ENCODE results near the gene CDKL1.

Gene CDKL1

DNA sequence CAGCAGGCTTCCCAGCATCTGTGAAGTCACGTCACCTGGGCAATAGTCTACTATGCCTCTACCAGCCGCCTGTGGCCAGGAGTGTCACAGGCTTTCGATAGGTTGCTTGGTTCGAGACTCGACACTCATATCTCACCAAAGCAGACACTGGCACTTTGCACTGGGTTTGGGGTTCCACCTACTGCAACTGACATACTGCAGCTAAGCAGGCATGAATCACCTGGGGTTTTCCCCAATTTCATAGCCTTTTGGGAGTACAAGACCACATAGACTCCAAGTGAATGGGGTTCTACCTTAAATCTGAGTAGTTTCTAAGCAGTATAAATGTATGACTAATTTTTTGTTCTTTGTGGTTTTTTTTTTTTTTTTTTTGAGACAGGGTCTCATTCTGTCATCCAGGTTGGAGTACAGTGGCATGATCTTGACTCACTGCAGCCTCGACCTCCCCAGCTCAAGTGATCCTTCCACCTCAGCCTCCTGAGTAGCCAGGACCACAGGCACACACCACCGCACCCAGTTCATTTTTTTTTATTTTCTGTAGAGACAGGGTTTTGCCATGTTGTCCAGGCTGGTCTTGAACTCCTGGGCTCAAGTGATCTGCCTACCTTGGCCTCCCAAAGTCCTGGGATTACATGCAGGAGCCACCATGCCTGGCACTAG lies 52.4 kb downstream of the CDKL1 start:
- POLR2A ChIA-PET: interaction anchor here (1.1 kb wide), 1 partner anchor 9 kb away, joined by 3 read pairs; no protein-coding TSS in a partner anchor

DNA sequence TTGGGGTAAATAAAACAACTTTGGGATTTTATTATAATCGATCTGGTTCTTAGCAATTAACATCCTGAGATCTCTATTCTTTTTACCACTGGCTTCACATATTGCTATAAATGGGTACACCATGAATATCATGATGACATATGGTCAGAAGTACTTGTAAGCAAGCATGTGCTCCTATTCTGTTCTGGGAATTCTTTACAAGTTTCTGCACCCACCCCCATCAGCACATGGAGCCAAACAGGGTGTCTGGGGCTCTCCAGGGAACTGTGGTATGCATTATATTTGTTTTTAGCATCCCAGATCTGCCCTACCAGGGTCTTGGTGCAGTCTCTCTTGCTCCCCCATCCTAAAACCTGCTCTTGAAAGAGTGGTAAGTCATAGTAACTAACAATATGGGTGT lies 53.2 kb downstream of the CDKL1 start:
- CTCF ChIA-PET: interaction anchor here (1.8 kb wide), 1 partner anchor 23 kb away, joined by 10 read pairs; no protein-coding TSS in a partner anchor
- POLR2A ChIA-PET: no interaction called here
- no peak for TF ChIP-seq FOXA1 (IDR thresholded peaks at IDR 0.05)
- no peak for TF ChIP-seq FOXK2 (IDR thresholded peaks at IDR 0.05)
- no peak for TF ChIP-seq ARNT (IDR thresholded peaks at IDR 0.05)
- TF ChIP-seq SUZ12 (IDR thresholded peaks at IDR 0.05): no peak
- no peak for TF ChIP-seq FOXM1 (IDR thresholded peaks at IDR 0.05; ENCODE audit: borderline replicate concordance)
- no peak for TF ChIP-seq HDGF (IDR thresholded peaks at IDR 0.05; ENCODE audit: borderline replicate concordance)
- no peak for TF ChIP-seq ELF4 (IDR thresholded peaks at IDR 0.05)
- no peak for TF ChIP-seq L3MBTL2 (conservative IDR thresholded peaks at IDR 0.05)
- no peak for TF ChIP-seq BHLHE40 (IDR thresholded peaks at IDR 0.05; ENCODE audit: borderline replicate concordance)
- TF ChIP-seq TARDBP (IDR thresholded peaks at IDR 0.05): no peak
- no peak for TF ChIP-seq SP1 (IDR thresholded peaks at IDR 0.05)
- DNase-seq (ENCODE audit: extremely low spot score): no peak

More for the DNA sequence above, 52.4 kb downstream of the CDKL1 start:
- no peak for DNase-seq (ENCODE audit: extremely low spot score)
- no peak for TF ChIP-seq FOXA1 (IDR thresholded peaks at IDR 0.05)
- TF ChIP-seq, protein P1, sequence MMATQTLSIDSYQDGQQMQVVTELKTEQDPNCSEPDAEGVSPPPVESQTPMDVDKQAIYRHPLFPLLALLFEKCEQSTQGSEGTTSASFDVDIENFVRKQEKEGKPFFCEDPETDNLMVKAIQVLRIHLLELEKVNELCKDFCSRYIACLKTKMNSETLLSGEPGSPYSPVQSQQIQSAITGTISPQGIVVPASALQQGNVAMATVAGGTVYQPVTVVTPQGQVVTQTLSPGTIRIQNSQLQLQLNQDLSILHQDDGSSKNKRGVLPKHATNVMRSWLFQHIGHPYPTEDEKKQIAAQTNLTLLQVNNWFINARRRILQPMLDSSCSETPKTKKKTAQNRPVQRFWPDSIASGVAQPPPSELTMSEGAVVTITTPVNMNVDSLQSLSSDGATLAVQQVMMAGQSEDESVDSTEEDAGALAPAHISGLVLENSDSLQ (IDR thresholded peaks at IDR 0.05): no peak
- TF ChIP-seq ZNF384 (IDR thresholded peaks at IDR 0.05): no peak
- TF ChIP-seq CTBP1 (IDR thresholded peaks at IDR 0.05; ENCODE audit: borderline replicate concordance): no peak
- TF ChIP-seq L3MBTL2 (conservative IDR thresholded peaks at IDR 0.05): no peak
- no peak for TF ChIP-seq FOXM1 (IDR thresholded peaks at IDR 0.05; ENCODE audit: borderline replicate concordance)
- TF ChIP-seq SUZ12 (IDR thresholded peaks at IDR 0.05): no peak
- TF ChIP-seq BHLHE40 (IDR thresholded peaks at IDR 0.05; ENCODE audit: borderline replicate concordance): no peak
- no peak for TF ChIP-seq SP1 (IDR thresholded peaks at IDR 0.05)
- no peak for TF ChIP-seq NFRKB (IDR thresholded peaks at IDR 0.05)
- TF ChIP-seq ELF4 (IDR thresholded peaks at IDR 0.05): no peak
- no peak for TF ChIP-seq ARNT (IDR thresholded peaks at IDR 0.05)
- no peak for TF ChIP-seq LEF1 (IDR thresholded peaks at IDR 0.05; ENCODE audit: borderline replicate concordance)
- CTCF ChIA-PET: no interaction called here

DNA sequence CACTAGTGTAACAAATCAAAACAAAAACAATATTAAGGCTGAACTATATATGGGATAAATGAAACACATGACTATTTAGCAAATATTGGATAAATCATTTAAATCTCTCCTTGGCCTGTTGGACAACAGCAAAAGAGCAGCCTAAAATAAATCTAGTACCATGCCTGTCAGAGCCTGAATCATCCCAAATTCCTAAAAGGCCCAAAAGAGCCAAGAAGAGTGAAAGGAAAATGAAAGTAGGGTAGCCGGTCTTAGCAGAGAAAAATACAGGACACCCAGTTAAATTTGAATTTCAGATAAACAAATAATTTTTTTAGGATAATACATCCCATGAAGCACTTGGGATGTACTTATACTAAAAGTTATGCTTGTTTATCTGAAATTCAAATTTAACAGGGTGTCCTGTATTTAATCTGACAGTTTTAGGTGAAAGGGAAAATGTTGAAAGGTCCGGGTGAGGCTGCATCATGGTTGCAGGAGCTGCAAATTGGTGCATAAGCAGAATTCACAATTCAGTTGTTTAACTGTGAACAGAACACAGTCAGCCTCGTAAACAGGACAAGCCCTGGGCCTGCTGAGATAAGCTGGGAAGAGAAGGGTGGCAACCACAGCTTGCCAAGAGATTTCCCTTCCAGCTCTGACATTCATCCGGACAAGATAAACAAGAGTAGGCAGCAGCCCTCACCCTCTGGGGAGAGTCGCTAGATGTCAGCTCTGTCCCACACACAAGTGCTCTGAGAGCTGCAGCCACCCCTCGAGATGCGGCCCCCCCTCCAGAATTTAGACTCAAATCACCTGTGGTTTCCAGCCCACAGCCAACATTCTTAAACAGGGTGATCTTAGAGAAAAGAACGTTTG lies 54.2 kb downstream of the CDKL1 start:
- ChIA-PET POLR2A (interaction anchor here (1.0 kb wide), 1 partner anchor 189 kb away, joined by 3 read pairs; no protein-coding TSS in a partner anchor), CTCF (interaction anchor here (1.8 to 2.1 kb wide), 2 partner anchors 22 to 434 kb away, joined by 9 to 10 read pairs; no protein-coding TSS in a partner anchor)
- DNase-seq (ENCODE audit: extremely low spot score): peak; percentile 25
- TF ChIP-seq ELF4 (IDR thresholded peaks at IDR 0.05): no peak
- no peak for TF ChIP-seq FOXK2 (IDR thresholded peaks at IDR 0.05)
- TF ChIP-seq CTBP1 (IDR thresholded peaks at IDR 0.05; ENCODE audit: borderline replicate concordance): no peak
- no peak for TF ChIP-seq TARDBP (IDR thresholded peaks at IDR 0.05)
- TF ChIP-seq L3MBTL2 (conservative IDR thresholded peaks at IDR 0.05): no peak
- TF ChIP-seq FOXM1 (IDR thresholded peaks at IDR 0.05; ENCODE audit: borderline replicate concordance): no peak
- TF ChIP-seq ZNF384 (IDR thresholded peaks at IDR 0.05): no peak
- TF ChIP-seq LEF1 (IDR thresholded peaks at IDR 0.05; ENCODE audit: borderline replicate concordance): no peak
- TF ChIP-seq, protein P1 (IDR thresholded peaks at IDR 0.05): no peak
- TF ChIP-seq SP1 (IDR thresholded peaks at IDR 0.05): no peak
- no peak for TF ChIP-seq HDGF (IDR thresholded peaks at IDR 0.05; ENCODE audit: borderline replicate concordance)
- no peak for TF ChIP-seq NFRKB (IDR thresholded peaks at IDR 0.05)
- no peak for TF ChIP-seq SUZ12 (IDR thresholded peaks at IDR 0.05)
- no peak for TF ChIP-seq FOXA1 (IDR thresholded peaks at IDR 0.05)
- no peak for TF ChIP-seq ARNT (IDR thresholded peaks at IDR 0.05)
- TF ChIP-seq BHLHE40 (IDR thresholded peaks at IDR 0.05; ENCODE audit: borderline replicate concordance): no peak

DNA sequence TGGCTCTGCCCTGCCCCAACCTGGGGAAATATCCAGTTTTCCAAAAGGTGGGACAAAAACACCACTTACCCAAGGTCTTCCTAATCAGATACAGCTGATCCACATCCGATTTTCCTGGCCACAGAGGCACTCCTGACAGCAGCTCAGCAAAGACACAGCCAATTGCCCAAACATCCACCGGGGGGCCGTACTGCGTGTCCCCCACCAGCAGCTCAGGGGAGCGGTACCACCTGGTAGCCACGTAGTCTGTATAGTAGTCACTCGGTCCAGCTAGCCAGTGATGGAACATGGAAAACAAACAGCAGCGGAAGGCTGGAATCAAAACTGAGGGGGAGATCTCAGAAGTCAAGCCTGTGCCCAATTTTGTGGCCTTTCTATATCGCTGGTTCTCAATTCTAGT lies 55.7 kb downstream of the CDKL1 start:
- ChIA-PET CTCF (interaction anchor here (0.6 to 2.1 kb wide), 2 partner anchors 436 to 761 kb away, joined by 3 to 9 read pairs; no protein-coding TSS in a partner anchor), POLR2A (no interaction called here)
- TF ChIP-seq, protein P1 (IDR thresholded peaks at IDR 0.05): no peak
- no peak for DNase-seq (ENCODE audit: extremely low spot score)

DNA sequence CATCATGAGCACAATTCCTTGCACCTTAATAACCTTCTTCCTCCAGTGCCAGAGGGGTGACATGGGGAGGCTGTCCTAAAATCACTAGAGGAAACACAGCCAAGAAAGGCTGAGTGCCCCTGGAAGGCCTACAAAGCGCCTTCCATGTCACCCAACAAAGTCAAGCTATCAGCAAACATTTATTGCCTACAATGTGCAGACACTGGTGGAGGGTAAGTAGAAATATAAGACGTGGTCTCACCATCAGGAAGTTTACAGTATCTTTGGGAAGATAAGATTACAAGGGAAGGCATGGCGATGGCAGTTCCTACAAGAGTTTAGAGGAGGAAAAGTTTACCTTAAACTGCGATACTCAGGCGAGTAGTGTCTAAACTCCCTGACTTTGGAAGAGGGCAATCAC lies 56.6 kb downstream of the CDKL1 start:
- CTCF ChIA-PET: no interaction called here
- no peak for DNase-seq (ENCODE audit: extremely low spot score)
- POLR2A ChIA-PET: no interaction called here
- TF ChIP-seq ZNF384 (IDR thresholded peaks at IDR 0.05) (no peak), LEF1 (IDR thresholded peaks at IDR 0.05; ENCODE audit: borderline replicate concordance) (no peak), TARDBP (IDR thresholded peaks at IDR 0.05) (no peak)
- TF ChIP-seq, protein P1 (IDR thresholded peaks at IDR 0.05): no peak
